Smooth muscle cell (in vitro differentiated cells): ENCODE data around the gene PHF11. TPM values are rescaled to one million over a fixed set of nuclear protein-coding genes. Genes with fewer than 3 reads are reported as not detected.

Experiments
- DNase-seq: peaks from one replicate; lab custom pipeline; 2025; ENCODE audit not compliant: unreplicated experiment; lab: John Stamatoyannopoulos, UW
- H2AFZ ChIP-seq: fragments of 200-600 bp; sonication (generic); 2 replicates; pipeline ENCODE4 v1.6.0; 2016; ENCODE audit warnings: antibody characterized with exemption, low read depth, mild to moderate bottlenecking
- H3F3A ChIP-seq: fragments of 200-600 bp; sonication (generic); 2 replicates; pipeline ENCODE4 v1.6.0; 2017; ENCODE audit warnings: antibody characterized with exemption, low read depth
- H3K27ac ChIP-seq: fragments of 200-600 bp; sonication (generic); 2 replicates; pipeline ENCODE4 v1.5.1; 2016; ENCODE audit warnings: low read depth, mild to moderate bottlenecking
- H3K27me3 ChIP-seq: fragments of 200-600 bp; sonication (generic); 2 replicates; pipeline ENCODE4 v1.6.1; 2016; ENCODE audit warnings: low read depth, mild to moderate bottlenecking
- H3K36me3 ChIP-seq: fragments of 200-600 bp; sonication (generic); 2 replicates; pipeline ENCODE4 v1.5.1; 2016; ENCODE audit warnings: low read depth
- H3K4me1 ChIP-seq: fragments of 200-600 bp; sonication (generic); 2 replicates; pipeline ENCODE4 v1.5.1; 2016; ENCODE audit warnings: low read depth
- H3K4me2 ChIP-seq: fragments of 200-600 bp; sonication (generic); 2 replicates; pipeline ENCODE4 v1.6.0; 2016; ENCODE audit warnings: mild to moderate bottlenecking
- H3K4me3 ChIP-seq: fragments of 200-600 bp; sonication (generic); 2 replicates; pipeline ENCODE4 v1.5.1; 2016; ENCODE audit warnings: mild to moderate bottlenecking
- H3K79me2 ChIP-seq: fragments of 200-600 bp; sonication (generic); 2 replicates; pipeline ENCODE4 v1.6.0; 2016; ENCODE audit warnings: low read depth, mild to moderate bottlenecking
- H3K9ac ChIP-seq: fragments of 200-600 bp; sonication (generic); 2 replicates; pipeline ENCODE4 v1.6.0; 2016; ENCODE audit warnings: low read depth
- H3K9me3 ChIP-seq: fragments of 200-600 bp; sonication (generic); replicated peaks from 2 replicates; pipeline ENCODE4 v1.5.1; 2016; ENCODE audit warnings: low read depth
- H4K20me1 ChIP-seq: fragments of 200-600 bp; sonication (generic); 2 replicates; pipeline ENCODE4 v1.6.0; 2016; ENCODE audit warnings: low read depth
- WGBS: methylation state at CpG from one replicate; pipeline ENCODE4 v1.1.7; 2016; ENCODE audit warnings: low lambda C conversion rate; 5-methylcytosine and 5-hydroxymethylcytosine counted together
- polyA plus RNA-seq: library from polyadenylated mRNA; unstranded; fragments of >200 nt; fragmentation: Nextera tagmentation; extraction: Ambion mirVana; gene quantifications from 2 replicates; pipeline ENCODE4 v1.2.1, GENCODE V29; 2016
- total RNA-seq: library from RNA; depleted of rRNA; stranded (reverse); fragments of >200 nt; gene quantifications from 2 replicates; pipeline ENCODE4 v1.2.3, GENCODE V29; 2014
- TF ChIP-seq, protein P1 (sequence below): fragments of 200-600 bp; sonication (generic); IDR thresholded peaks from 2 replicates; pipeline ENCODE4 v1.5.1; 2017; ENCODE audit warnings: borderline replicate concordance, mild to moderate bottlenecking, antibody characterized with exemption; ENCODE audit not compliant: insufficient read depth, poor library complexity, severe bottlenecking

The PHF11 gene
- total and polyA plus RNA-seq, 2 experiments from 2014 or later: 22.9 to 30.3 TPM

DNA sequence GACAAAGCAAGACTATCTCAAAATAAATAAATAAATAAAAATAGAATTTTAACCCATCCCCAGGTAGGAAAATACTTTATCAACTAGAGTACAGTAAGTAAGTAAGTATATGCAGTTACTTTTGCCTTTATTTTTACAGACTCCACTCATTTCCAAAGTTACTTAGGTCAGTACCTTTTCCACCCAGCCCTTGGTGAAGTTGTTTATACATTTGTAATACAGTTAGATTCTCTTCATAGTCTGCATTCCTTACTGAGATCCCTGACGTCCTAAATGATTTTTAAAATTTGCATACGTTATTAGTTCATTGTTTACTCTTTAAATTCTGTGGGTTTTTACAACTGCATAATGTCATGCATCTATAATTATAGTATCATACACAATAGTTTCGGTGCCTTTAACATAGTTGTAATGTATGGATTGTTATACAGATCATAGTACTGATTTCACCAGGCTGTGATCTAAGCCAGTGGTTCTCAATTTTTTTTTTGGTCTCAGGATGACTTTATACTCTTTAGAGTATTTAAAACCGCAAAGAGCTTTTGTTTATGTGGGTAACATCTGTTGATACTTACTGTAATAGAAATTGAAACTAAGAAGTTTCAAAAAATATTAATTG lies 41.3 kb upstream of the PHF11 start:
- no peak overlapping the region for H2AFZ ChIP-seq
- no peak for DNase-seq
- no peaks in the 10 kb centered on the region for H3F3A ChIP-seq
- no peak overlapping the region for H3K4me3 ChIP-seq
- no peaks in the 10 kb centered on the region for H3K9me3 ChIP-seq
- no peaks in the 10 kb centered on the region for H4K20me1 ChIP-seq
- WGBS: 65% methylated on average over 4 of the region's 4 CpGs
- no peak overlapping the region for H3K9ac ChIP-seq
- H3K4me1 ChIP-seq: no peaks in the 10 kb centered on the region
- H3K36me3 ChIP-seq: no peaks in the 10 kb centered on the region
- no peaks in the 10 kb centered on the region for H3K27me3 ChIP-seq
- peaks cover 3% of the 10 kb centered on the region for H3K79me2 ChIP-seq
- H3K27ac ChIP-seq: no peak overlapping the region
- TF ChIP-seq, protein P1, sequence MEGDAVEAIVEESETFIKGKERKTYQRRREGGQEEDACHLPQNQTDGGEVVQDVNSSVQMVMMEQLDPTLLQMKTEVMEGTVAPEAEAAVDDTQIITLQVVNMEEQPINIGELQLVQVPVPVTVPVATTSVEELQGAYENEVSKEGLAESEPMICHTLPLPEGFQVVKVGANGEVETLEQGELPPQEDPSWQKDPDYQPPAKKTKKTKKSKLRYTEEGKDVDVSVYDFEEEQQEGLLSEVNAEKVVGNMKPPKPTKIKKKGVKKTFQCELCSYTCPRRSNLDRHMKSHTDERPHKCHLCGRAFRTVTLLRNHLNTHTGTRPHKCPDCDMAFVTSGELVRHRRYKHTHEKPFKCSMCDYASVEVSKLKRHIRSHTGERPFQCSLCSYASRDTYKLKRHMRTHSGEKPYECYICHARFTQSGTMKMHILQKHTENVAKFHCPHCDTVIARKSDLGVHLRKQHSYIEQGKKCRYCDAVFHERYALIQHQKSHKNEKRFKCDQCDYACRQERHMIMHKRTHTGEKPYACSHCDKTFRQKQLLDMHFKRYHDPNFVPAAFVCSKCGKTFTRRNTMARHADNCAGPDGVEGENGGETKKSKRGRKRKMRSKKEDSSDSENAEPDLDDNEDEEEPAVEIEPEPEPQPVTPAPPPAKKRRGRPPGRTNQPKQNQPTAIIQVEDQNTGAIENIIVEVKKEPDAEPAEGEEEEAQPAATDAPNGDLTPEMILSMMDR: no peak
- peak overlapping the region; percentile 8 for H3K4me2 ChIP-seq

- Histone ChIP-seq H3K79me2 (peaks cover 3% of the 10 kb centered on the region), H3K9me3 (no peaks in the 10 kb centered on the region), H3K4me1 (no peaks in the 10 kb centered on the region), H3K36me3 (no peaks in the 10 kb centered on the region), H3K27me3 (no peaks in the 10 kb centered on the region), H3F3A (no peaks in the 10 kb centered on the region), H4K20me1 (no peaks in the 10 kb centered on the region), H3K4me3 (no peak overlapping the region), H3K9ac (no peak overlapping the region), H3K4me2 (peak overlapping the region; percentile 8), H2AFZ (no peak overlapping the region), H3K27ac (no peak overlapping the region)
- TF ChIP-seq, protein P1: no peak
- no peak for DNase-seq
These were observed 40.8 kb upstream of the PHF11 start for GRCh38 chr13:49455007-49455398.

DNA sequence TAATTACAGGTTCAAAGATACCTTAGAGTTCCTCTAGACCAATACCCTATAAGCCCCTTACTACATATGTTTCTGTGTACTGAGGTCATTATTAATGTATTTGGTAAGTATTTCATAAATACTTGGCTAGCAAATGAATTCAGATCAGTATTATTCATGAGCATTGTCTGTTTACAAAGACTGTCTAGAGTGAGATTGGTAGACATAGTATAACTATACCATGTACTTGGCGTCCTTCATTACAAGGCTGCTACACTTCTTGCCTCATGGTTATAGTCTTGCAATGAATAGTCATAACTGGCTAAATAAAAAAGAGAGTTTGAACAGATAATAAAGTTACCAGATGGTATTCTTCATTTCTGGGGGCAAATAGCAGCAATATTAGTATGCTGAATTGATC lies 39.6 kb upstream of the PHF11 start:
- Histone ChIP-seq H4K20me1 (no peaks in the 10 kb centered on the region), H3F3A (no peaks in the 10 kb centered on the region), H3K4me2 (no peak overlapping the region), H3K27ac (no peak overlapping the region), H3K4me3 (no peak overlapping the region), H3K9ac (no peak overlapping the region), H2AFZ (no peak overlapping the region), H3K27me3 (no peaks in the 10 kb centered on the region), H3K9me3 (no peaks in the 10 kb centered on the region), H3K79me2 (peaks cover 3% of the 10 kb centered on the region), H3K4me1 (no peaks in the 10 kb centered on the region), H3K36me3 (peaks cover 11% of the 10 kb centered on the region)
- TF ChIP-seq, protein P1: no peak
- WGBS: 97% methylated on average over 1 of the region's 1 CpG
- no peak for DNase-seq

GRCh38 chr13:49457221-49457620 lies 38.5 kb upstream of the PHF11 start:
- TF ChIP-seq, protein P1: no peak
- Histone ChIP-seq H2AFZ (no peak overlapping the region), H3F3A (no peaks in the 10 kb centered on the region), H3K4me2 (no peak overlapping the region), H3K4me3 (no peak overlapping the region), H3K36me3 (peaks cover 21% of the 10 kb centered on the region), H3K27me3 (no peaks in the 10 kb centered on the region), H4K20me1 (no peaks in the 10 kb centered on the region), H3K79me2 (no peaks in the 10 kb centered on the region), H3K9me3 (no peaks in the 10 kb centered on the region), H3K9ac (no peak overlapping the region), H3K27ac (no peak overlapping the region), H3K4me1 (no peaks in the 10 kb centered on the region)
- DNase-seq: no peak
- 95% methylated on average over 7 of the region's 7 CpGs for WGBS
